BLaER1 (cell line): ENCODE results near the gene ACOXL.

Source experiments
- H3K27ac ChIP-seq: shearing (Covaris generic); formaldehyde crosslinking; 2 replicates; pipeline ENCODE4 v1.8.1; 2022
- H3K27me3 ChIP-seq: shearing (Covaris generic); formaldehyde crosslinking; 2 replicates; pipeline ENCODE4 v1.8.1; 2022
- H3K36me3 ChIP-seq: shearing (Covaris generic); formaldehyde crosslinking; 2 replicates; pipeline ENCODE4 v1.8.1; 2022
- H3K4me1 ChIP-seq: shearing (Covaris generic); formaldehyde crosslinking; 2 replicates; pipeline ENCODE4 v1.8.1; 2022
- H3K4me2 ChIP-seq: shearing (Covaris generic); formaldehyde crosslinking; 2 replicates; pipeline ENCODE4 v1.8.1; 2022
- H3K4me3 ChIP-seq: shearing (Covaris generic); formaldehyde crosslinking; 2 replicates; pipeline ENCODE4 v1.8.1; 2022
- H3K9ac ChIP-seq: shearing (Covaris generic); formaldehyde crosslinking; 2 replicates; pipeline ENCODE4 v1.8.1; 2022
- H3K9me3 ChIP-seq: shearing (Covaris generic); formaldehyde crosslinking; 2 replicates; pipeline ENCODE4 v1.8.1; 2022
- H4K20me1 ChIP-seq: shearing (Covaris generic); formaldehyde crosslinking; 2 replicates; pipeline ENCODE4 v1.8.1; 2022
- Cebpa-rat ChIP-seq: shearing (Covaris generic); IDR thresholded peaks from 2 replicates; pipeline ENCODE4 v1.8.1; 2022

Gene ACOXL

GRCh38 chr2:110804433-110804832, 72.1 kb downstream of the ACOXL start:
- Histone ChIP-seq H4K20me1 (peaks cover 34% of the 10 kb centered on the region), H3K27ac (no peak overlapping the region), H3K9me3 (peaks cover 19% of the 10 kb centered on the region), H3K4me1 (peaks cover 50% of the 10 kb centered on the region), H3K4me2 (peak overlapping the region; percentile 84), H3K27me3 (peaks cover 28% of the 10 kb centered on the region), H3K36me3 (no peaks in the 10 kb centered on the region), H3K9ac (no peak overlapping the region), H3K4me3 (no peak overlapping the region)
- TF ChIP-seq Cebpa-rat: no peak

- peaks cover 28% of the 10 kb centered on the region for H3K27me3 ChIP-seq
- peak overlapping the region; percentile 84 for H3K4me2 ChIP-seq
- 0 out of 2 replicates have a peak, but pooled peaks have one; percentile 20 for TF ChIP-seq Cebpa-rat
Measured at GRCh38 chr2:110804915-110805314, 72.5 kb downstream of the ACOXL start.

GRCh38 chr2:110805894-110806452, 73.6 kb downstream of the ACOXL start:
- no peak for TF ChIP-seq Cebpa-rat
- peak overlapping the region; percentile 5; the same call in 1 of the 2 replicates for H3K27ac ChIP-seq

More at GRCh38 chr2:110804915-110805314, 72.5 kb downstream of the ACOXL start:
- H3K27ac ChIP-seq: no peak overlapping the region
- peak overlapping the region; percentile 26 for H3K4me3 ChIP-seq
- H3K9me3 ChIP-seq: peaks cover 14% of the 10 kb centered on the region
- peaks cover 55% of the 10 kb centered on the region for H3K4me1 ChIP-seq
- peaks cover 34% of the 10 kb centered on the region for H4K20me1 ChIP-seq
- 0 out of 2 replicates have a peak overlapping the region, but pooled peaks have one; percentile 27 for H3K9ac ChIP-seq
- no peaks in the 10 kb centered on the region for H3K36me3 ChIP-seq

GRCh38 chr2:110807522-110807921, 75.1 kb downstream of the ACOXL start:
- no peak overlapping the region for H3K9ac ChIP-seq
- peak overlapping the region; percentile 84 for H3K4me2 ChIP-seq
- H3K27ac ChIP-seq: no peak overlapping the region
- peaks cover 81% of the 10 kb centered on the region for H3K4me1 ChIP-seq
- peaks cover 34% of the 10 kb centered on the region for H4K20me1 ChIP-seq
- no peak overlapping the region for H3K4me3 ChIP-seq
- H3K36me3 ChIP-seq: no peaks in the 10 kb centered on the region
- H3K27me3 ChIP-seq: peaks cover 24% of the 10 kb centered on the region
- peaks cover 9% of the 10 kb centered on the region for H3K9me3 ChIP-seq
- no peak for TF ChIP-seq Cebpa-rat

More at GRCh38 chr2:110805894-110806452, 73.6 kb downstream of the ACOXL start:
- peaks cover 65% of the 10 kb centered on the region for H3K4me1 ChIP-seq
- peaks cover 9% of the 10 kb centered on the region for H3K9me3 ChIP-seq
- peak overlapping the region; percentile 84 for H3K4me2 ChIP-seq
- H4K20me1 ChIP-seq: peaks cover 34% of the 10 kb centered on the region
- H3K36me3 ChIP-seq: no peaks in the 10 kb centered on the region
- peak overlapping the region; percentile 7; the same call in 1 of the 2 replicates for H3K9ac ChIP-seq
- peaks cover 27% of the 10 kb centered on the region for H3K27me3 ChIP-seq
- H3K4me3 ChIP-seq: peak overlapping the region; percentile 26

- Histone ChIP-seq H3K4me3 (no peak overlapping the region), H3K36me3 (no peaks in the 10 kb centered on the region), H3K27me3 (peaks cover 24% of the 10 kb centered on the region), H3K9ac (no peak overlapping the region), H3K4me2 (peak overlapping the region; percentile 48), H3K9me3 (no peaks in the 10 kb centered on the region), H4K20me1 (peaks cover 29% of the 10 kb centered on the region), H3K27ac (no peak overlapping the region), H3K4me1 (peaks cover 84% of the 10 kb centered on the region)
- no peak for TF ChIP-seq Cebpa-rat
Measured at GRCh38 chr2:110810404-110810803, 78.0 kb downstream of the ACOXL start.

GRCh38 chr2:110812726-110813645, 80.6 kb downstream of the ACOXL start:
- H3K27me3 ChIP-seq: peaks cover 9% of the 10 kb centered on the region
- 0 out of 2 replicates have a peak, but pooled peaks cover 7% of the 10 kb centered on the region for H4K20me1 ChIP-seq
- H3K9me3 ChIP-seq: no peaks in the 10 kb centered on the region
- no peak for TF ChIP-seq Cebpa-rat
- H3K9ac ChIP-seq: no peak overlapping the region
- H3K36me3 ChIP-seq: no peaks in the 10 kb centered on the region
- H3K4me3 ChIP-seq: no peak overlapping the region
- peak overlapping the region; percentile 69 for H3K4me2 ChIP-seq
- peaks cover 58% of the 10 kb centered on the region for H3K4me1 ChIP-seq
- no peak overlapping the region for H3K27ac ChIP-seq

- H3K9me3 ChIP-seq: no peaks in the 10 kb centered on the region
- no peak overlapping the region for H3K27ac ChIP-seq
- H3K9ac ChIP-seq: no peak overlapping the region
- H4K20me1 ChIP-seq: 0 out of 2 replicates have a peak, but pooled peaks cover under 1% of the 10 kb centered on the region
- H3K4me3 ChIP-seq: no peak overlapping the region
- peaks cover 50% of the 10 kb centered on the region for H3K4me1 ChIP-seq
- no peaks in the 10 kb centered on the region; the same call in 1 of the 2 replicates for H3K27me3 ChIP-seq
- H3K36me3 ChIP-seq: no peaks in the 10 kb centered on the region
- H3K4me2 ChIP-seq: no peak overlapping the region
- no peak for TF ChIP-seq Cebpa-rat
Measured at GRCh38 chr2:110813896-110814295, 81.5 kb downstream of the ACOXL start.

GRCh38 chr2:110815938-110816337, 83.6 kb downstream of the ACOXL start:
- Histone ChIP-seq H3K9me3 (no peaks in the 10 kb centered on the region), H3K4me2 (no peak overlapping the region), H3K36me3 (no peaks in the 10 kb centered on the region), H3K4me3 (no peak overlapping the region), H3K27me3 (no peaks in the 10 kb centered on the region), H3K4me1 (peaks cover 39% of the 10 kb centered on the region), H4K20me1 (no peaks in the 10 kb centered on the region), H3K9ac (no peak overlapping the region), H3K27ac (no peak overlapping the region)
- no peak for TF ChIP-seq Cebpa-rat

GRCh38 chr2:110816404-110817365, 84.3 kb downstream of the ACOXL start:
- Histone ChIP-seq H3K9ac (no peak overlapping the region), H3K27me3 (no peaks in the 10 kb centered on the region), H3K4me3 (no peak overlapping the region), H3K9me3 (no peaks in the 10 kb centered on the region), H3K4me1 (peaks cover 32% of the 10 kb centered on the region), H3K36me3 (no peaks in the 10 kb centered on the region), H3K27ac (no peak overlapping the region), H4K20me1 (no peaks in the 10 kb centered on the region), H3K4me2 (no peak overlapping the region)
- no peak for TF ChIP-seq Cebpa-rat
